Liver (tissue), 9 donors: Measurements from ENCODE around the gene SLC66A2. TPM values are rescaled to one million over a fixed set of nuclear protein-coding genes. Genes with fewer than 3 reads are reported as not detected.

Source experiments
- DNase-seq: peaks from one replicate; pipeline ENCODE4 v3.0.0-alpha.2; 2017; ENCODE audit warnings: low spot score
- H3K27ac ChIP-seq, 2 donors: one replicate each; pipeline ENCODE4 v1.7.0; 2013; ENCODE audit warnings: inconsistent platforms in 2 of 2, low read length in 2 of 2, control low read depth in 1 of 2, low read depth in 1 of 2, mild to moderate bottlenecking in 1 of 2
- H3K27me3 ChIP-seq, 4 donors: one replicate each; pipeline versions ENCODE4 v1.6.1 to v1.7.0; 2013; ENCODE audit warnings: low read length in 3 of 4, inconsistent platforms in 1 of 4, mild to moderate bottlenecking in 1 of 4, moderate library complexity in 1 of 4; ENCODE audit not compliant: control insufficient read depth in 4 of 4, insufficient read depth in 4 of 4
- H3K36me3 ChIP-seq, 4 donors: one replicate each; pipeline versions ENCODE4 v1.6.1 to v1.7.0; 2013; ENCODE audit warnings: low read length in 3 of 4, mild to moderate bottlenecking in 3 of 4, low read depth in 1 of 4, moderate library complexity in 1 of 4; ENCODE audit not compliant: control insufficient read depth in 4 of 4, insufficient read depth in 3 of 4
- H3K4me1 ChIP-seq, 4 donors: one replicate each; pipeline versions ENCODE4 v1.6.1 to v1.7.0; 2013; ENCODE audit warnings: low read length in 3 of 4, mild to moderate bottlenecking in 3 of 4, moderate library complexity in 1 of 4; ENCODE audit not compliant: control insufficient read depth in 4 of 4, insufficient read depth in 4 of 4
- H3K4me3 ChIP-seq, 3 donors: one replicate each; pipeline versions ENCODE4 v1.6.1 to v1.7.0; 2013; ENCODE audit warnings: low read length in 3 of 3, control low read depth in 1 of 3, low read depth in 1 of 3, mild to moderate bottlenecking in 1 of 3
- H3K9ac ChIP-seq, 2 donors: one replicate each; pipeline ENCODE4 v1.7.0; 2013; ENCODE audit warnings: low read length in 2 of 2, mild to moderate bottlenecking in 2 of 2, moderate library complexity in 2 of 2, control low read depth in 1 of 2, low read depth in 1 of 2
- H3K9me3 ChIP-seq, 4 donors: one replicate each; pipeline versions ENCODE4 v1.6.1 to v1.7.0; 2013; ENCODE audit warnings: low read length in 3 of 4; ENCODE audit not compliant: control insufficient read depth in 4 of 4
- ATF3 ChIP-seq: IDR thresholded peaks from 2 replicates; pipeline ENCODE4 v1.6.1; 2016; ENCODE audit warnings: antibody characterized with exemption
- EGR1 ChIP-seq, 2 donors: IDR thresholded peaks; 2 replicates each; pipeline ENCODE4 v1.6.1; 2016 to 2018; ENCODE audit warnings: antibody characterized with exemption in 2 of 2, low read depth in 2 of 2
- FOXA1 ChIP-seq: IDR thresholded peaks from 2 replicates; pipeline ENCODE4 v1.6.1; 2016; ENCODE audit warnings: antibody characterized with exemption
- FOXA2 ChIP-seq: IDR thresholded peaks from 2 replicates; pipeline ENCODE4 v1.6.1; 2016; ENCODE audit warnings: antibody characterized with exemption
- GABPA ChIP-seq, 2 donors: IDR thresholded peaks in 1 of 2; conservative IDR thresholded peaks in 1 of 2; 2 replicates each; pipeline ENCODE4 v1.6.1; 2016; ENCODE audit warnings: antibody characterized with exemption in 2 of 2, mild to moderate bottlenecking in 1 of 2, moderate library complexity in 1 of 2
- HNF4A ChIP-seq, 2 donors: conservative IDR thresholded peaks; 2 replicates each; pipeline ENCODE4 v1.6.1; 2016; ENCODE audit warnings: antibody characterized with exemption in 2 of 2, mild to moderate bottlenecking in 2 of 2
- HNF4G ChIP-seq: IDR thresholded peaks from 2 replicates; pipeline ENCODE4 v1.6.1; 2016; ENCODE audit warnings: antibody characterized with exemption
- JUND ChIP-seq, 2 donors: IDR thresholded peaks; 2 replicates each; pipeline ENCODE4 v1.6.1; 2016; ENCODE audit warnings: antibody characterized with exemption in 2 of 2
- NR2F2 ChIP-seq: IDR thresholded peaks from 2 replicates; pipeline ENCODE4 v1.6.1; 2016; ENCODE audit warnings: antibody characterized with exemption
- RAD21 ChIP-seq, 2 donors: IDR thresholded peaks; 2 replicates each; pipeline ENCODE4 v1.6.1; 2016; ENCODE audit warnings: antibody characterized with exemption in 2 of 2, mild to moderate bottlenecking in 2 of 2
- RXRA ChIP-seq, 2 donors: IDR thresholded peaks; 2 replicates each; pipeline ENCODE4 v1.6.1; 2017 to 2018; ENCODE audit warnings: antibody characterized with exemption in 2 of 2, mild to moderate bottlenecking in 1 of 2
- SP1 ChIP-seq: IDR thresholded peaks from 2 replicates; pipeline ENCODE4 v1.6.1; 2018; ENCODE audit warnings: antibody characterized with exemption, mild to moderate bottlenecking
- TAF1 ChIP-seq: conservative IDR thresholded peaks from 2 replicates; pipeline ENCODE4 v1.6.1; 2016; ENCODE audit warnings: antibody characterized with exemption, mild to moderate bottlenecking
- YY1 ChIP-seq: IDR thresholded peaks from 2 replicates; pipeline ENCODE4 v1.6.1; 2016; ENCODE audit warnings: antibody characterized with exemption, mild to moderate bottlenecking
- ZBTB33 ChIP-seq: IDR thresholded peaks from 2 replicates; pipeline ENCODE4 v1.6.1; 2016; ENCODE audit warnings: antibody characterized with exemption
- WGBS: extraction: QIAGEN DNeasy Blood & Tissue Kit; methylation state at CpG from one replicate; pipeline ENCODE4 v1.1.7; 2013; 5-methylcytosine and 5-hydroxymethylcytosine counted together
- polyA plus RNA-seq, 2 donors: library from polyadenylated mRNA; stranded (reverse) in 1 of 2; unstranded in 1 of 2; fragments of 200-250 nt in 1 of 2; fragments of >200 nt in 1 of 2; fragmentation: Nextera tagmentation in 1 of 2; extraction: Ambion mirVana in 1 of 2; gene quantifications; one replicate each; pipeline versions ENCODE4 v1.2.1 to v1.2.3, GENCODE V29; 2013 to 2015
- total RNA-seq, 2 donors: library from RNA; depleted of rRNA; stranded (reverse); fragments of >200 nt; gene quantifications; one replicate each; pipeline ENCODE4 v1.2.3, GENCODE V29; 2014
- TF ChIP-seq, protein P1 (sequence below): fragments of 150-350 bp; IDR thresholded peaks from 2 replicates; pipeline ENCODE4 v1.5.1; 2017; ENCODE audit warnings: improper control_type of control experiment, low read depth, low read length; ENCODE audit not compliant: missing input control
- TF ChIP-seq, protein P2 (sequence below): IDR thresholded peaks from 2 replicates; pipeline ENCODE4 v1.6.1; 2016; ENCODE audit warnings: antibody characterized with exemption
- TF ChIP-seq, protein P3 (sequence below): IDR thresholded peaks from 2 replicates; pipeline ENCODE4 v1.6.1; 2016; ENCODE audit warnings: antibody characterized with exemption, mild to moderate bottlenecking
- donor health status: healthy.
- donor health status: healthy.
- donor health status: healthy.
- donor health status: healthy.
- donor health status: healthy.

The SLC66A2 gene
- total and polyA plus RNA-seq, 4 donors: 47.8 to 107 (median 67.9) TPM

DNA sequence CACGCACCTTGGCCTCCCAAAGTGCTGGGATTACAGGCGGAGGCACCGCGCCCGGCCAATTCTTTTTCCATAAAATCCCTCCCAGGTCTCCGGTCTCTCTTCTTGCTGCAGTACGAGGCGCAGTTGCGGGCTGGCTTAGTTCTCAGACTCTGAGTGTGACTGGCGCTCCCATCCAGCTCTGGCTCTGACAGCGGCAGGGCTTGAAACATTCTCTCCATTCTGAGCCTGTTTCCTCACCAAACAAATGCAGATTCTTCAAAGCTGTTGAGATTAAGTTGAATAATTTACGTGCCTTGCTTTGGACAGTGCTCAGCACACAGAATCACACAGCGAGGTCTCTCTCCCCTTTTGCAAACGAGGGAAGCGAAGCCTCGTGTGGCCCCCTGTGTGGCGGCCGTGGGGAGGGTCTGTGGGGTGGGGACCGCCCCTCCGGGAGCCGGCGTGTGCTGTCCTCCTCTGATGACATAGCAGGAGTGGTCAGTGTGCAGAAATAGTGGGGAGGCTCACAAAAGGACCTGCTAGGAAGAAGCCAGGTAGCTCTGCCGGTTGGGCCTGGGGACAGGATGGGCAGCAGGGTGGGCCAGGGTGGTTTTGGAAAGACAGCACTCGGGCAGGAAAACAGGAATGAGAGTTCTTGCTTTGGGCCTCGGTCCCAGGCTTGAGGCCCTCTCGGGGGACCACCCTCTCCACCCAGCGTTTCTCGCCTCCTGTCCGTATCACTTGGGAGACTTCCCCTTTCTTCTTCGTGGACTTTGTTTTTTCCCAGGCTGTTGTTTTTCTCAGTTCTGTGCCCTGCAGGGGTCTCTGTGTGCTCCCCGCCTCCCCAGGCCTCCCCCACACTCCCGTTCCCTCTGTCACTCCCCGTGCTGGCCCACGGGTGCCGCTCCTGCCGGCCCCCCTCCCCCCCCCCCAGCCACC, 78.7 kb downstream of the SLC66A2 start:
- Histone ChIP-seq H3K9me3 (no peaks in the 10 kb centered on the region), H3K36me3 (no peaks in the 10 kb centered on the region), H3K4me1 (no peaks in the 10 kb centered on the region), H3K27ac (no peak overlapping the region), H3K9ac (no peak overlapping the region), H3K4me3 (no peak overlapping the region), H3K27me3 (no peaks in the 10 kb centered on the region)
- no peak for TF ChIP-seq JUND (IDR thresholded peaks at IDR 0.05)
- no peak for TF ChIP-seq RAD21 (IDR thresholded peaks at IDR 0.05)
- TF ChIP-seq, protein P1, sequence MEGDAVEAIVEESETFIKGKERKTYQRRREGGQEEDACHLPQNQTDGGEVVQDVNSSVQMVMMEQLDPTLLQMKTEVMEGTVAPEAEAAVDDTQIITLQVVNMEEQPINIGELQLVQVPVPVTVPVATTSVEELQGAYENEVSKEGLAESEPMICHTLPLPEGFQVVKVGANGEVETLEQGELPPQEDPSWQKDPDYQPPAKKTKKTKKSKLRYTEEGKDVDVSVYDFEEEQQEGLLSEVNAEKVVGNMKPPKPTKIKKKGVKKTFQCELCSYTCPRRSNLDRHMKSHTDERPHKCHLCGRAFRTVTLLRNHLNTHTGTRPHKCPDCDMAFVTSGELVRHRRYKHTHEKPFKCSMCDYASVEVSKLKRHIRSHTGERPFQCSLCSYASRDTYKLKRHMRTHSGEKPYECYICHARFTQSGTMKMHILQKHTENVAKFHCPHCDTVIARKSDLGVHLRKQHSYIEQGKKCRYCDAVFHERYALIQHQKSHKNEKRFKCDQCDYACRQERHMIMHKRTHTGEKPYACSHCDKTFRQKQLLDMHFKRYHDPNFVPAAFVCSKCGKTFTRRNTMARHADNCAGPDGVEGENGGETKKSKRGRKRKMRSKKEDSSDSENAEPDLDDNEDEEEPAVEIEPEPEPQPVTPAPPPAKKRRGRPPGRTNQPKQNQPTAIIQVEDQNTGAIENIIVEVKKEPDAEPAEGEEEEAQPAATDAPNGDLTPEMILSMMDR: no peak
- TF ChIP-seq EGR1 (IDR thresholded peaks at IDR 0.05; ENCODE audit: low read depth in 2 of 2): no peak
- no peak for TF ChIP-seq FOXA2
- TF ChIP-seq, protein P2, sequence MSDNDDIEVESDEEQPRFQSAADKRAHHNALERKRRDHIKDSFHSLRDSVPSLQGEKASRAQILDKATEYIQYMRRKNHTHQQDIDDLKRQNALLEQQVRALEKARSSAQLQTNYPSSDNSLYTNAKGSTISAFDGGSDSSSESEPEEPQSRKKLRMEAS: no peak
- no peak for TF ChIP-seq RXRA (IDR thresholded peaks at IDR 0.05)
- TF ChIP-seq HNF4G: no peak
- no peak for TF ChIP-seq FOXA1
- no peak for TF ChIP-seq SP1
- TF ChIP-seq, protein P3, sequence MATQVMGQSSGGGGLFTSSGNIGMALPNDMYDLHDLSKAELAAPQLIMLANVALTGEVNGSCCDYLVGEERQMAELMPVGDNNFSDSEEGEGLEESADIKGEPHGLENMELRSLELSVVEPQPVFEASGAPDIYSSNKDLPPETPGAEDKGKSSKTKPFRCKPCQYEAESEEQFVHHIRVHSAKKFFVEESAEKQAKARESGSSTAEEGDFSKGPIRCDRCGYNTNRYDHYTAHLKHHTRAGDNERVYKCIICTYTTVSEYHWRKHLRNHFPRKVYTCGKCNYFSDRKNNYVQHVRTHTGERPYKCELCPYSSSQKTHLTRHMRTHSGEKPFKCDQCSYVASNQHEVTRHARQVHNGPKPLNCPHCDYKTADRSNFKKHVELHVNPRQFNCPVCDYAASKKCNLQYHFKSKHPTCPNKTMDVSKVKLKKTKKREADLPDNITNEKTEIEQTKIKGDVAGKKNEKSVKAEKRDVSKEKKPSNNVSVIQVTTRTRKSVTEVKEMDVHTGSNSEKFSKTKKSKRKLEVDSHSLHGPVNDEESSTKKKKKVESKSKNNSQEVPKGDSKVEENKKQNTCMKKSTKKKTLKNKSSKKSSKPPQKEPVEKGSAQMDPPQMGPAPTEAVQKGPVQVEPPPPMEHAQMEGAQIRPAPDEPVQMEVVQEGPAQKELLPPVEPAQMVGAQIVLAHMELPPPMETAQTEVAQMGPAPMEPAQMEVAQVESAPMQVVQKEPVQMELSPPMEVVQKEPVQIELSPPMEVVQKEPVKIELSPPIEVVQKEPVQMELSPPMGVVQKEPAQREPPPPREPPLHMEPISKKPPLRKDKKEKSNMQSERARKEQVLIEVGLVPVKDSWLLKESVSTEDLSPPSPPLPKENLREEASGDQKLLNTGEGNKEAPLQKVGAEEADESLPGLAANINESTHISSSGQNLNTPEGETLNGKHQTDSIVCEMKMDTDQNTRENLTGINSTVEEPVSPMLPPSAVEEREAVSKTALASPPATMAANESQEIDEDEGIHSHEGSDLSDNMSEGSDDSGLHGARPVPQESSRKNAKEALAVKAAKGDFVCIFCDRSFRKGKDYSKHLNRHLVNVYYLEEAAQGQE: no peak
- TF ChIP-seq YY1: no peak
- TF ChIP-seq GABPA (IDR thresholded peaks at IDR 0.05 in 1 of 2, conservative IDR thresholded peaks at IDR 0.05 in 1 of 2): no peak
- TF ChIP-seq HNF4A (conservative IDR thresholded peaks at IDR 0.05): no peak
- TF ChIP-seq TAF1: no peak
- no peak for TF ChIP-seq NR2F2
- no peak for TF ChIP-seq ZBTB33
- TF ChIP-seq ATF3: no peak
- no peak for DNase-seq
- 55% methylated on average over 36 of the region's 36 CpGs for WGBS
